Activated CD4-positive, alpha-beta T cell treated with anti-CD3 and anti-CD28 coated beads, Interleukin-2, amount 50 U/mL, for 4 hours (primary cell): Measurements from ENCODE around the gene TNFSF9.

Source experiments
- DNase-seq, 2 experiments: peaks; one replicate each; pipeline ENCODE4 v3.0.0-alpha.2; 2020

The TNFSF9 gene, protein sequence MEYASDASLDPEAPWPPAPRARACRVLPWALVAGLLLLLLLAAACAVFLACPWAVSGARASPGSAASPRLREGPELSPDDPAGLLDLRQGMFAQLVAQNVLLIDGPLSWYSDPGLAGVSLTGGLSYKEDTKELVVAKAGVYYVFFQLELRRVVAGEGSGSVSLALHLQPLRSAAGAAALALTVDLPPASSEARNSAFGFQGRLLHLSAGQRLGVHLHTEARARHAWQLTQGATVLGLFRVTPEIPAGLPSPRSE

DNA sequence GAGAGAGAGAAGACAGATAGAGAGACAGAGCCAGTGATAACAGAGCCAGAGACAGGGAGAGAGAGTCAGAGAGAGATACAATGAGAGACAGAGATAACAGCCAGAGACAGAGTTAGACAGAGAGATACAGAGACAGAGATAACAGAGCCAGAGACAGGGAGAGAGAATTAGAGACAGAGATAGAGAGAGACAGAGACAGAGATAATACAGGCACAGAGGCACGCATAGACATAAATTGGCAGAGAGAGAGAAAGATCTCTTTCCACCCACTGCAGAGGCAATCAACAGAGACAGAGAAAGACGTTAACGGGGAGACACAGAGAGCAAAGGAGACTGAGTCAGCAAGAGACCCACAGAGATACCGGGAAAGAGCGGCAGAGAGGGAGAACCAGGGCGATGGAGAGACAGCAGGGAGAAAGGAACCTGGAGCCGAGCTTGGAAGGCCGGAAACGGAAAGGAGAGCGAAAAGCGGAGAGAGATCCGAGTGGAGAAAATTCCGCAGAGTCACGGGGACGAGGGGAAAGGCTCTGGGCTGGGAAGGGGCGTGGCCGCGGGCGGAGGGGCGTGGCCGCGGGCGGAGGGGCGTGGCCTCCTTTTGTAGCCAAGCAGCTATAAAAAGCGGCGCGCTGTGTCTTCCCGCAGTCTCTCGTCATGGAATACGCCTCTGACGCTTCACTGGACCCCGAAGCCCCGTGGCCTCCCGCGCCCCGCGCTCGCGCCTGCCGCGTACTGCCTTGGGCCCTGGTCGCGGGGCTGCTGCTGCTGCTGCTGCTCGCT is at the start of gene TNFSF9:
TSS of gene TNFSF9 (plus strand) at position 641 of the 777 bp plus-strand sequence. CDS start at position 652, 11 bp downstream.
- peak; percentile 73 to 77 for DNase-seq

- peak; percentile 51 to 53 for DNase-seq
Observed at GRCh38 chr19:6481541-6482342, 49.1 kb upstream of the TNFSF9 start, which contains the start of gene DENND1C. Gene DENND1C (minus strand): TSS chr19:6481787. CDS start chr19:6481695, 92 bp downstream.

GRCh38 chr19:6482343-6482686 is 48.5 kb upstream of the TNFSF9 start:
- no peak for DNase-seq

GRCh38 chr19:6483235-6483634 is 47.6 kb upstream of the TNFSF9 start:
- DNase-seq: no peak

- no peak for DNase-seq
Observed at GRCh38 chr19:6484230-6484629, 46.6 kb upstream of the TNFSF9 start.

- no peak for DNase-seq
Observed at GRCh38 chr19:6484831-6485230, 46.0 kb upstream of the TNFSF9 start.

GRCh38 chr19:6489278-6490061 is 41.4 kb upstream of the TNFSF9 start:
- no peak for DNase-seq

DNA sequence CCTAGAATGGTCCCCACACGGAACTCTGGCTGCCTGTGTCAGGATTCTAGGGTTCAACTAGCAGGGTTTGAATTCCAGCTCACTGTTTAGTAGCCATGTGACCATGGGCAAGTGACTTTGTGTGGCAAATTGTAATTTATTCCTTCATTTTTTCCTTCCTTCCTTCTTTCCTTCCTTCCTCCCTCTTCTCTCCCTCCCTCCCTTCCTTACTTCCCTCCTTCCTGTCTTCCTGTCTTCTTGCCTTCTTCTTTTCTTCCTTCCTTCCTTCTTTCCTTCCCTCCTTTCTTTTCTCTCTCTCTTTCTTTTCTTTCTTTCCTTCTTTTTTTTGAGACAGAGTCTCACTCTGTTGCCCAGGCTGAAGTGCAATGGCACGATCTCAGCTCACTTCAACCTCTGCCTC is 40.7 kb upstream of the TNFSF9 start:
- no peak for DNase-seq

- DNase-seq: no peak
Observed at GRCh38 chr19:6491802-6492592, 38.8 kb upstream of the TNFSF9 start.

- no peak for DNase-seq
Observed at GRCh38 chr19:6494438-6495036, 36.3 kb upstream of the TNFSF9 start.

- DNase-seq: no peak
Observed at GRCh38 chr19:6495947-6496346, 34.9 kb upstream of the TNFSF9 start.

DNA sequence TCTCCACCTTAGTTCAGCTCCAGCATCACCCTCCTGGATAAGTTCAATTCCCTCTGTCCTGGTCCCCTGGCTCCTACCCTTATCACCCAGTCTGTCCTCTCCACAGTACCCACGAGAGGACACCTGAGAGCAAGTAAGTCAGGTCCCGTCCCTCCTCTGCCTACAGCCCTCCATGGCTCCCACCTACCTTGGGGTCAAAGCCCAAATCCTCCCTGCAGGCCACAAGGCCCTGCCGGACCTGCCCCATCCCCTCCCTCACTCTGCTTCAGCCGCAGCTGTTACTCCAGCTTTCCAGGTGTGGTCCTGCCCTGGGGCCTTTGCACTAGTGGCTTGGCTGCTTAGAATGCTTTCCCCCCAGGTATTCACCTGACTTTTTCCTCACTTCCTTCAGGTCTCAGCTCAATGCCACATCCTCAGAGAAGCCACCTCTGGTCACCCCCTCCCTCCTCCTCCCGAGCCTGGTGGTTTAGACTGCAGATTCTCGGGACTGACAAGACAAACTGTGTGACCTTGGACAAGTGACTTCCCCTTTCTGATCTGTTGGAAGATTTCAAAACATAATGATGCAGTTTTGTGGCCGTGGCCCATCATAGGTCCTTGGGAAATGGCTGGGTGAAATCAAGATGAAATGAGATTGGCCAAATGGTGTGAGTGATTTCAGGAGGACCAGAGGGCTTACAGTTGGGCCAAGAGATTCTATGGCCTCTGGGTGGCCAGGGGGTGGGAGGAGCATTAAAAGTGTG is 32.4 kb upstream of the TNFSF9 start:
- no peak for DNase-seq

GRCh38 chr19:6499052-6499790 is 31.6 kb upstream of the TNFSF9 start:
- no peak for DNase-seq

GRCh38 chr19:6500837-6501739 is 29.7 kb upstream of the TNFSF9 start:
- DNase-seq: no peak

- peak in 1 of 2 experiments; percentile 34 for DNase-seq
Observed at GRCh38 chr19:6501740-6502648, 28.8 kb upstream of the TNFSF9 start, which contains the start of gene TUBB4A. Gene TUBB4A (minus strand): TSS chr19:6502309. CDS start chr19:6502212, 97 bp downstream.

GRCh38 chr19:6503407-6504201 is 27.2 kb upstream of the TNFSF9 start:
- DNase-seq: no peak
